Effector memory CD8-positive, alpha-beta T cell (primary cell): ENCODE data around the gene ZNF214.

Source experiments
- ATAC-seq: fragments of 150-1000 bp; cut with Tn5 transposase; replicated peaks from 2 replicates; pipeline ENCODE4 v1.10.0; 2021; ENCODE audit warnings: mild to moderate bottlenecking, moderate library complexity
- DNase-seq, 3 experiments: peaks; one replicate each; pipeline ENCODE4 v3.0.0; 2021
- H3K27ac Mint-ChIP-seq, 2 donors: one replicate each; pipeline ENCODE4 v1.8.0; 2022; ENCODE audit warnings: mild to moderate bottlenecking in 2 of 2, mixed read lengths in 2 of 2, moderate library complexity in 2 of 2
- H3K27me3 Mint-ChIP-seq, 2 donors: one replicate each; pipeline ENCODE4 v1.8.0; 2022; ENCODE audit warnings: mixed read lengths in 2 of 2
- H3K36me3 Mint-ChIP-seq: one replicate; pipeline ENCODE4 v1.8.0; 2022; ENCODE audit warnings: mild to moderate bottlenecking, moderate library complexity, mixed read lengths; ENCODE audit not compliant: insufficient read depth
- H3K4me1 Mint-ChIP-seq, 2 donors: one replicate each; pipeline ENCODE4 v1.8.0; 2022; ENCODE audit warnings: low read depth in 2 of 2, mixed read lengths in 2 of 2
- H3K4me3 Mint-ChIP-seq, 2 donors: one replicate each; pipeline ENCODE4 v1.8.0; 2022; ENCODE audit warnings: mild to moderate bottlenecking in 2 of 2, mixed read lengths in 2 of 2, moderate library complexity in 2 of 2
- H3K9me3 Mint-ChIP-seq, 2 donors: one replicate each; pipeline ENCODE4 v1.8.0; 2022; ENCODE audit warnings: mixed read lengths in 2 of 2
- total RNA-seq, 9 experiments: gene quantifications; one replicate each; lab custom pipeline; 2026; lab: John Stamatoyannopoulos, UW

The ZNF214 gene
- total RNA-seq, result 0 to 0.66 (median 0) reads per million in 9 experiments

GRCh38 chr11:7020183-7020917 is at the start of gene ZNF214, which contains the start of gene NLRP14:
Gene ZNF214 (minus strand): TSS chr11:7020346. CDS start chr11:7002835, 17,511 bp downstream.
Gene NLRP14 (plus strand): TSS chr11:7020479. CDS start chr11:7038587, 18,108 bp downstream.
- H3K27me3 Mint-ChIP-seq, result peaks cover 35 to 38% of the 10 kb centered on the region in 2 donors
- ATAC-seq (no peak), DNase-seq (no peak)
- no peaks in the 10 kb centered on the region for H3K4me1 Mint-ChIP-seq
- peaks cover 0 to 3% of the 10 kb centered on the region in 2 donors for H3K9me3 Mint-ChIP-seq
- H3K36me3 Mint-ChIP-seq, result no peaks in the 10 kb centered on the region
- H3K27ac Mint-ChIP-seq, result no peak within 1 kb of the TSS
- H3K4me3 Mint-ChIP-seq, result no peak within 1 kb of the TSS

- H3K9me3 Mint-ChIP-seq, result no peaks in the 10 kb centered on the region
- DNase-seq, result no peak
- no peak overlapping the region for H3K4me3 Mint-ChIP-seq
These were observed 42.4 kb upstream of the ZNF214 start for GRCh38 chr11:7062534-7062933.

GRCh38 chr11:7060868-7061267 is 40.7 kb upstream of the ZNF214 start:
- Mint-ChIP-seq H3K27me3 (no peaks in the 10 kb centered on the region), H3K36me3 (no peaks in the 10 kb centered on the region), H3K9me3 (no peaks in the 10 kb centered on the region), H3K4me1 (no peaks in the 10 kb centered on the region), H3K4me3 (no peak overlapping the region), H3K27ac (no peak overlapping the region)
- ATAC-seq (no peak), DNase-seq (no peak)

More at GRCh38 chr11:7062534-7062933, 42.4 kb upstream of the ZNF214 start:
- ATAC-seq, result no peak
- H3K27me3 Mint-ChIP-seq, result no peaks in the 10 kb centered on the region
- no peaks in the 10 kb centered on the region for H3K36me3 Mint-ChIP-seq
- H3K4me1 Mint-ChIP-seq, result no peaks in the 10 kb centered on the region
- no peak overlapping the region for H3K27ac Mint-ChIP-seq

- Mint-ChIP-seq H3K27ac (no peak overlapping the region), H3K36me3 (no peaks in the 10 kb centered on the region), H3K4me1 (no peaks in the 10 kb centered on the region), H3K9me3 (no peaks in the 10 kb centered on the region), H3K27me3 (peaks cover 7 to 9% of the 10 kb centered on the region in 2 donors), H3K4me3 (no peak overlapping the region)
- DNase-seq (no peak), ATAC-seq (no peak)
These were observed 37.5 kb upstream of the ZNF214 start for GRCh38 chr11:7057641-7058040.

- Mint-ChIP-seq H3K4me3 (no peak overlapping the region), H3K27me3 (peaks cover 7 to 9% of the 10 kb centered on the region in 2 donors), H3K27ac (no peak overlapping the region), H3K4me1 (no peaks in the 10 kb centered on the region), H3K36me3 (no peaks in the 10 kb centered on the region), H3K9me3 (no peaks in the 10 kb centered on the region)
- DNase-seq (no peak), ATAC-seq (no peak)
These were observed 36.8 kb upstream of the ZNF214 start for GRCh38 chr11:7056828-7057513.

- no peak overlapping the region for H3K4me3 Mint-ChIP-seq
- no peaks in the 10 kb centered on the region for H3K36me3 Mint-ChIP-seq
- H3K4me1 Mint-ChIP-seq, result no peaks in the 10 kb centered on the region
- peaks cover 9 to 16% of the 10 kb centered on the region in 2 donors for H3K27me3 Mint-ChIP-seq
- H3K9me3 Mint-ChIP-seq, result no peaks in the 10 kb centered on the region
- H3K27ac Mint-ChIP-seq, result no peak overlapping the region
- ATAC-seq (no peak), DNase-seq (no peak)
These were observed 30.0 kb upstream of the ZNF214 start for GRCh38 chr11:7050191-7050590.

- Mint-ChIP-seq H3K27ac (no peak overlapping the region), H3K27me3 (peaks cover 9 to 10% of the 10 kb centered on the region in 2 donors), H3K4me3 (no peak overlapping the region), H3K4me1 (no peaks in the 10 kb centered on the region), H3K9me3 (no peaks in the 10 kb centered on the region), H3K36me3 (no peaks in the 10 kb centered on the region)
- no peak for DNase-seq
- ATAC-seq, result no peak
These were observed 26.5 kb upstream of the ZNF214 start for GRCh38 chr11:7046474-7047175.

GRCh38 chr11:7034019-7034418 is 13.9 kb upstream of the ZNF214 start:
- Mint-ChIP-seq H3K4me1 (no peaks in the 10 kb centered on the region), H3K9me3 (no peaks in the 10 kb centered on the region), H3K27me3 (peaks cover 4 to 8% of the 10 kb centered on the region in 2 donors), H3K36me3 (no peaks in the 10 kb centered on the region), H3K4me3 (no peak overlapping the region), H3K27ac (no peak overlapping the region)
- DNase-seq, result no peak
- ATAC-seq, result no peak

- Mint-ChIP-seq H3K27me3 (peaks cover 4 to 8% of the 10 kb centered on the region in 2 donors), H3K4me3 (no peak overlapping the region), H3K9me3 (no peaks in the 10 kb centered on the region), H3K4me1 (no peaks in the 10 kb centered on the region), H3K27ac (no peak overlapping the region), H3K36me3 (no peaks in the 10 kb centered on the region)
- no peak for DNase-seq
- ATAC-seq, result no peak
These were observed 12.5 kb upstream of the ZNF214 start for GRCh38 chr11:7032692-7033091.

- Mint-ChIP-seq H3K4me3 (no peak overlapping the region), H3K36me3 (no peaks in the 10 kb centered on the region), H3K9me3 (no peaks in the 10 kb centered on the region), H3K27me3 (peaks cover 4 to 8% of the 10 kb centered on the region in 2 donors), H3K27ac (no peak overlapping the region), H3K4me1 (no peaks in the 10 kb centered on the region)
- ATAC-seq (no peak), DNase-seq (no peak)
These were observed 11.3 kb upstream of the ZNF214 start for GRCh38 chr11:7031471-7031871.

GRCh38 chr11:7030836-7031235 is 10.7 kb upstream of the ZNF214 start:
- H3K36me3 Mint-ChIP-seq, result no peaks in the 10 kb centered on the region
- no peaks in the 10 kb centered on the region for H3K9me3 Mint-ChIP-seq
- H3K4me1 Mint-ChIP-seq, result no peaks in the 10 kb centered on the region
- H3K27ac Mint-ChIP-seq, result no peak overlapping the region
- DNase-seq, result no peak
- no peak overlapping the region for H3K4me3 Mint-ChIP-seq
- ATAC-seq, result no peak
- peaks cover 4 to 8% of the 10 kb centered on the region in 2 donors for H3K27me3 Mint-ChIP-seq

- no peak for ATAC-seq
- peaks cover 4 to 8% of the 10 kb centered on the region in 2 donors for H3K27me3 Mint-ChIP-seq
- H3K9me3 Mint-ChIP-seq, result no peaks in the 10 kb centered on the region
These were observed 8.0 kb upstream of the ZNF214 start for GRCh38 chr11:7028141-7028540.

GRCh38 chr11:7021318-7021717 is 1.2 kb upstream of the ZNF214 start:
- no peaks in the 10 kb centered on the region for H3K4me1 Mint-ChIP-seq
- H3K27ac Mint-ChIP-seq, result no peak overlapping the region
- ATAC-seq (no peak), DNase-seq (no peak)
- no peaks in the 10 kb centered on the region for H3K36me3 Mint-ChIP-seq
- H3K27me3 Mint-ChIP-seq, result peaks cover 35 to 38% of the 10 kb centered on the region in 2 donors
- H3K4me3 Mint-ChIP-seq, result no peak overlapping the region
- H3K9me3 Mint-ChIP-seq, result peaks cover 0 to 3% of the 10 kb centered on the region in 2 donors

More at GRCh38 chr11:7028141-7028540, 8.0 kb upstream of the ZNF214 start:
- no peak overlapping the region for H3K27ac Mint-ChIP-seq
- no peaks in the 10 kb centered on the region for H3K36me3 Mint-ChIP-seq
- H3K4me3 Mint-ChIP-seq, result no peak overlapping the region
- no peak for DNase-seq
- H3K4me1 Mint-ChIP-seq, result no peaks in the 10 kb centered on the region
